NT2/D1 (cell line): Measurements from ENCODE around the gene TMEM100.

Experiments used
- SUZ12 ChIP-seq: IDR thresholded peaks from 2 replicates; pipeline ENCODE4 v1.6.1; 2011; ENCODE audit not compliant: insufficient read length, insufficient read depth; ENCODE audit errors: extremely low read depth
- YY1 ChIP-seq: IDR thresholded peaks from 2 replicates; pipeline ENCODE4 v1.6.1; 2011; ENCODE audit not compliant: insufficient read length, insufficient read depth

- no peak for TF ChIP-seq YY1
- no peak for TF ChIP-seq SUZ12
These were observed 23.8 kb upstream of the TMEM100 start for GRCh38 chr17:55746466-55746865.
